GM11168 (cell line): ENCODE measurements around the gene ZNF408.

Source experiments
- in situ Hi-C: fragments of 300-500 bp; cut with MboI; formaldehyde crosslinking; loops from one replicate; pipeline ENCODE4 v1.12.0; 2022; ENCODE audit warnings: low sequenced_read_pairs; ENCODE audit not compliant: unreplicated experiment

Gene ZNF408

DNA sequence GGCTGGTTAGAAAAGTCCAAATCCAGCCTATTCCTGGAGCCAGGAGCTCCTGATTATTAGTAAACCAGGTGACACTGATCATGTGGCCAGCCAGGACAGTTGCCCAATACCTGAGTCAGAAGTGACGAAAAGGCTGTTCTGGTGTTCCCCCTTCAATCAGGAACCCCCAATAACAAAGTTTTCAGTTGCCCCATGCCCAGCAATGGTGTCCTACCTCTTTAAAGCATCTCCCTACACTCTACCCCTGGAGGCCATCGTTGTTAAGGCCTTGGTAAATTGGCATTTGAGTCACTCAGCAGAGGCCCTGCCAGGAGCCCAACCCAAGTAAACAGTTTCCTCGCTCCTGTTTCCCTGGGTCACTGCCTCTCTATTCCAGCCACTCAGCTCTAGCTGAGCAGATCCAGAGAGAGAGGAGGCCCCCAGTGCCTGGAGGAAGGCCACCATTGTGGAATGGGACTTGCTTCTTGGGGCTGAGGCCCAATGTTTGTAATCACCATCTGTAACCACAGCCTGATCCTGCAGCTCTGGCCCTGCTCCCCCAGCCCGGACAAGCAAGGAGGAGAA lies 25.5 kb upstream of the ZNF408 start:
- in situ Hi-C loops = no loop called here

DNA sequence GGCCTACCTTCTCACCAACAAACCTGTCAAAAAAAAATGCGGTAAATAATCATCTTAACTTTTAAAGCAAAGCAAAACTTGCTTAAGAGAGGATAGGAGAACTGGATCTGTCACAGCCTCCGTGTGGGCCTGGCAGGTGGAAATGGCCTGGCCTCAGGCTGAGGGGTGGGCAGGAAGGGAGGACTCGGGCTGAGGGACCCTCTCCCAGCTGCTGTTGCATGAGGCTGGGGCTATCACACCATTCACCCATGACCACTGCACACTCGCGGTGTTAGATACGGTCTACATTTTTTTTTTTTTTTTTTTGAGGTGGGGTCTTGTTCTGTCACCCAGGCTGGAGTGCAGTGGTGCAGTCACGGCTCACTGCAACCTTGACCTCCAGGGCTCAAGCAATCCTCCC lies 24.9 kb upstream of the ZNF408 start:
- in situ Hi-C loops = no loop called here

DNA sequence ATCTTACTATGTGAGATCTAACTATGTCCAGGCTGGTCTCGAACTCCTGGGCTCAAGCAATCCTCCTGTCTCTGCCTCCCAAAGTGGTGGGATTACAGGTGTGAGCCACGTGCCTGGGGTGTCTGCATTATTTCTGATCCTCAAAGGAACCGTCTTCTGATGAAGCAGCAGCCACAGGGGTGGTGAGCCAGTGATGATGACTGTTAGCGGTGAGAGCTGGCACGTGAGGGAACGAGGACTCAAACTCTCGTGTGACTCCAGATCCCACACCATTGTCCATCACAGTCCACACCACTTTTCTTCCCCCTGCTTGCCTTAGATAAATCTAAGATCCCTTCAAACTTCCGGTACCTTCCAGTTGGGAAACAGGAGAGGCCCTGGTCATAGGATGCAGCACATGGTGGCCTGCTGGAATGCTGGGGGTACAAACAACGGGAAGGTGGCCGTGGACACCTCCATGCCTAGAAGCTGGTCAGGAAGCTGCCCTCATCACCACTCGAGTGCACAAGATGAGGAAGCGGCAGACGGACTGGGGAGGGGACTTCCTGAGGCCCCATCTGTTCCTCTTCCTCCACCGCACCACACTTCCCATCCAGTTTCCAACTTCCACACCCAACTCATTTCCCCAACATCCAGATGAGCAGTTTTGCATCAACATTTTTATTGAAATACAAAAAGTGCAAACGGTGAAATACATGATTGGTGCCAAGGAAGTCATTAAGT lies 24.2 kb upstream of the ZNF408 start:
- in situ Hi-C loops = no loop called here

DNA sequence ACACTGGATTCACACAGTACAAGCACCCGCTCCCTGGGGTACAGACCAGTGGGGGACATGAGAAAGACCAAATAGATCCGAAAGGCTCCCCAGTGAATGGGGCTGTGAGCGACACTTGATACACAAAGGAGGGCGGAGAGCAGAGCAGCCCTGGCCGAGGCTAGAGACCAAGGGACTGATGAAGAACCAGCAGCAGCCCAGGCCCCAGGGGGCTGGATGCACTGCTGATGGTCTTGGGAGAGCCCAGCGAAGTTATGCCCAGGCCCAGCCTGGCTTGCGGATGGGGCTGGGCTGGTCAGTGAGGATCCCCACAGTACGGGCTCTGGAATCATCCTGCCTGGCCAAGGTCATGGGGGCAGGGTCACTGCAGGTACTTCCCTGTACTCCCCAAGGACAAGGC lies 23.7 kb upstream of the ZNF408 start:
- in situ Hi-C loops = no loop called here

DNA sequence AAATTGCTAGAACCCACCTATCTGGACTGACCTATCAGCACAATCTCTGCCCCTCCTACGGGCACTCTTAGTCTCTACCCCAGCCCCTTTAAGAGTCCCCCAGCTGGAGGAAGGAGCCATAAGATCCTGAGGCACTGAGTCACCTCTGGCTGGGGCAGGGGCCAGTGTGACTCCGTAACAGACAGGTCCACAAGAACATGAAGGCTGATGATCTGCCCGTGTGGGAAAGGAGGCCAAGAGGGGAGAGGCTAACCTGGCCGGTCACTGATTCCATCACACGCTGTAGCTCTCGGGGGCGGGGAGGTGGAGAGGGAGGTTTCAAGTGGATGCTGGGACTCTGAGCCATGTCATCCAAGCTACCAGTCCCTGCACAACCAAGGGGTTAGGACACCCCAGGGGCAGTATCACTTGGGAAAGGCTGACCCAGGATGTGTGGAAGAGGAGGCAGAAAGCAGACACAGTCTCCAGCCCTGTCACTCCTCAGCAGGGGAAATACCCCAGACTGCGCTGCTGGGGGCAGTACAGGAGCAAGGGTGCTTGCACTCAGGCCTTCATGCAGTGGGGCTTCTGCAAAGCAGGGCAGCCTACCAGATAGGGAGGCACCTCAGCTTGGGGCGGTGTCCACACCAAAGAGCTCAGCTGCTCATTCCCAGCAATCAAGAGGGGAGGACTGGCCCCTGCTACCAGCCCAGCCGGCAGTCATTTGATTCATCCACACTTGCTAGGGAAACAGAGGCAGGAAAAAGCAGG lies 22.7 kb upstream of the ZNF408 start:
- in situ Hi-C loops = no loop called here

DNA sequence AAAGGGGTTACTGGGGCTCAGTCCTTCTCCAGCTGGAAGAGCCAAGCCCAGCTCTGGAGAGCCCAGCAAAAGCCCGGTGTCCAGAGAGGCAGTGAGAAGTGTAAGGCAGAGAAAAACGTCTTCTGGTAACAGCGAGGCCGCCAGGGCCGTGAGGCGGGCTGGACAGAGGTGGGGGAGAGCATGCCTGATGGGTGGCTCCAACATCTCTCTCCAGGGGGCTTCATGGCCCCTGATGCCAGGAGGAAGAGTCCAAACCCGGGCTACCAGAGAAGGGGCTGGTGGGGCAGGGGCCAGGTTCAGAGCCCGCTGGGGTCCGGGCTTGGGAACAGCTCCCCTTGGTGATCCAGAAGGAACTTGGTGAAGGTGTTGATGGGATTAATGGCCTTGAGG lies 22.1 kb upstream of the ZNF408 start:
- in situ Hi-C loops = no loop called here

DNA sequence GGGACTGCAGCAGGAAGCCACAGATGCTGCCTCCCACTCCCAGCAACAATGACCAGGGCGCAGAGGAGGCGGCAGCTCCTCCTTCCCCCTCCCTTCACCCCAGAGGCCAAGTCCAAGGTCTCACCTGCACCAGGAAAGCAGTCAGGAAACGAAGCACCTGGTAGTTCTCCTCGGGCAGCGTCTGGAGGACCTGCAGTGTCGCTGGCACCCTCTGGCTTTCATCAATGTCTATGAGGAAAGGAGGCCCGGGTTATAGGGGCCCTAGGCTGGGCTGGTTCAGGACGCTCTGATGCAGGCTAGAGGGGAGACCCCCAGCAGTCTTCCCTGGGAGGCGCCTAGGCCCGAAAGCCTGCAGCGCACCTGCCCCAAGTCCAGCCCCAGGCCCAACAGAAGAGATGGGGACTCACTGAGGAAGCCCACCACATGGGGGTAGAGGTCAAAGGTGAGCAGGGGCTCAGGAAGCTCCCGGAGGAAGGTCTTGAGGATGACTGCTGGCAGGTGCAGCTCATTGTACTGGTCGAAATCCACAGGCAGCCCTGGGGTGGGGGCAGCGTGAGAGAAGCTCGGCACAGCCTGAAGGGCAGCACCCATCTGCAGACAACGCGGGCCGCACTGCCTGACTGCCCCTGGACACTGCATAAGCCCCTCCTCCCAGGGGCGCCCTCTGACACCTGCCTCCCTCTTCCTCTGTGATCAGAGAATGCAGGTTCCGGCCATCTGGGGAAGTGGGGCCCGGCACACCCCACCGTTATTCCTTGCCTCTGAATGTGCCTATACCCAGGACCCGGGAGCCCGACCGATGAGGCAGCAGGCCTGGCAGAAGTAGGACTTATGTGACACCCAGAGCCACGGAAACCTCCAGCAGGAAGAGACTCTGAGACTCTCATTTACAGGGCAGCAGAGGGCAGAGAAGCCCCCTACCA lies 21.3 kb upstream of the ZNF408 start:
- in situ Hi-C loops = no loop called here

DNA sequence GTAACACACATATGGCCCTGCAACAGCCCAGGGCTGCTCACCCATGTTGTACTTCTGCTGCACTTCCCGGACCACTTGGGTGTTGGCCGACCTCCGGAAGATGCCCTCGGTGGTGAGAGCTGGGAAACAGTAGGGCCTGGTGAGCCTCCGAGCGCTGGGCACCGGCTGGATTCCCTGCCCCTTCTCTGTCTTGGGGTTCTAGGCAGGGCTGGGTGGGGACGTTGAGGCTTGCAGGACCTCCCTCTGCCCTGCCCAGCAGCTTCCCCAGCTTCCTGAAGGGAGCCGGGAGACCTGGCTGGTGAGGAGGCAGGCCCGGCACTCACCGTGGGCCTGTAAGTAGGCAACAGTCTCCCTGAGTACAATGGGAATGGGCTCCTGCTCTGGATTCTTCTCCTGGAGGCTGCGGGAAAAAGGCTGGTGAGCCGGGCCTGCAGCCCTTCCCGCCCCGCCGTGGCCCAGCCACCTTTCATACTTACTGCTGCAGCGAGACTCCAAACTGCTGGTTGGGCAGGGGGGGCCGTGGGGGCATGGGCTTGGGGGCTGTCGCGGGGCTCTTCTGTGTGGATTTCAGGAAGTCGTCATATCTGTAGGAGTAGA lies 20.6 kb upstream of the ZNF408 start:
- in situ Hi-C loops = no loop called here

DNA sequence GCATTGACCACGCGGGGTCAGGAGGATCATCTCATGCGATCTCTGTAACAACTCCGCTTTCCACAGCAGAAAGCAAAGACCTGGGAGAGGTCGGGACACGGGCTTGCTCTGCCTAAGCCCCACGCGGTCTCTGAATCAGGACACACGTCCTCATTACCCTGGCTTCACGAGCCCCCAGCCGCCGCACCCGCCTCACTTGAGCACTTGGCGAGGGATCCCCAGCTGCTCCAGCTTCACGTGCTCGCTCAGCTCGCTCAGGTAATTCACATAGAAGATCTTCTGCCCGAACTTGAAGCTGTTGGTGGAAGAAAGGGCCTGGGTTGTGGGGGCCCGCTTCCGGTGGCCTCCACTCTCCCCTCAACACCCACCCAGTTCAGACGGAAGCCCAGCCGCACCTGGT lies 20.0 kb upstream of the ZNF408 start:
- in situ Hi-C loops = no loop called here

DNA sequence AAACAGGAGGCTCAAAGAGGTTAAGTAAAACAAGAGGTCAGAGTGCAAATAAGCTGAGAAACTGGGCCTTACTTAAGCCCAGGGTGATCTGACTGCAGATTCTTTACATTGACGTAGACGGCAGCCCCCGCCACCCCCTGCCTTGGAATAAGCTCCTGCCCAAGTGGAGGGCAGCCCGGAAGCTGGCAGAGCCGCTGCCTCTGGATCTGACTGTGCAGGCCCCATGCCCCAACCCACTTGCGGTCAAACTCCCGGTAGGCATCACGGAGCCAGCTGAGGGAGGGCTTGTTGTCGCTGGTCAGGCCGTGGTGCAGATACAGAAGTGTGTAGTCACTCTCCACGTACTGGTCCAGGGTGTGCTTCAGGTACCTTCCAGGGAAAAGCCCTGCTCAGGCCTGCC lies 19.0 kb upstream of the ZNF408 start:
- in situ Hi-C loops = no loop called here

DNA sequence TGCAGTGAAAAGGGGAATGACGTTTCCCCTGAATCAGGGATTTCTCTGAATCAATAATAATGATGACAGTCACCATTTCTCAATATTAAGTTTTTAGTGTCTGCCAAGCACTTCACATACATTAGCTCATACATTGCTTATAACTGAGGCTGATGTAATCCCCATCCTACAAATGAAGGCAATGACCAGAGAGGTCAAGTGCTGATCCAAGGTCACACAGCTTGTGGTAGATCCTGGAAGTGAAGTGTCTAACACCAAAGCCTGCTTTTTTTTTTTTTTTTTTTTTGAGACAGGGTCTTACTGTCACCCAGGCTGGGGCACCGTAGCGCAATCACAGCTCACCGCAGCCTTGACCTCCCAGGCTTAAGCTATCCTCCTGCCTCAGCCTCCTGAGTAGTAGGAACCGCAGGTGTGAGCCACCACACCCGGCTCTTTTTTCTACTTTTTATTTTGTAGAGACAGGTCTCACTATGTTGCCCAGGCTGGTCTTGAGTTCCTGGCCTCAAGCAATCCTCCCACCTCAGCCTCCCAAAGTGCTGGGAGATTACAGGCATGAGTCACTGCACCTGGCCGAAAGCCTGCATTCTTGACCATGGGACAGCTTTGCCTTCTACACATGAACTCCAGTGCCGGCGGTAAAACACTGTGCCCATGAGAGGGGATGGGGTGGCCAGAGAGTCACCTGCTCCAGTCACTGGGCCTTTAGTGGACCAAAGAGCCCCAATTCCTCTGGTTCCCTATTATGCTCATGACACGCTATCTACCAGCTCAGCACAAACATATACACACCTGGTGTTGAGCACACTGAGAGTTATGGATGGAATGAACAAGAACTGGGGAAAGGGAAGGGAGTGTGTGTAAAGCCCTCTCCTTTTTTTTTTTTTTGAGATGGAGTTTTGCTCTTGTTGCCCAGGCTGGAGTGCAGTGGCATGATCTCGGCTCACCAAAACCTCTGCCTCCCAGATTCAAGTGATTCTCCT lies 17.8 kb upstream of the ZNF408 start:
- in situ Hi-C loops = no loop called here

DNA sequence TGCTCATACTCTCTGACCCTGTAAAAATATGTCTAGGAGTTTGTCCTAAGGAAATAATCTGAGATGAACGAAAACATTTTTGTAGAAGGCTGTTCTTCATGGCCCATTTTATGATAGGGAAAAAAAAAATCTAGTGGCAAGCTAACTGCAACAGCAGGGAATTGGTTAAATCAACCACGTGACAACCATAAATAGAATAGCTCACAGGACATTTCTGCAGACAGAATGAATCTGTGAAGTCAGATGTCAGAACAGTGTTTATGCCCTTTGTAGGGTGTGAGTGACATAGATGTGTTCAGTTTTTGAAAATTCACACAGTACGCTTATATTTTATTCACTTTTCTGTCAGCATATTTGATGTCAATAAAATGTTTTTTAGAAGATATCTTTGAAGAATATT lies 16.5 kb upstream of the ZNF408 start:
- in situ Hi-C loops = no loop called here

DNA sequence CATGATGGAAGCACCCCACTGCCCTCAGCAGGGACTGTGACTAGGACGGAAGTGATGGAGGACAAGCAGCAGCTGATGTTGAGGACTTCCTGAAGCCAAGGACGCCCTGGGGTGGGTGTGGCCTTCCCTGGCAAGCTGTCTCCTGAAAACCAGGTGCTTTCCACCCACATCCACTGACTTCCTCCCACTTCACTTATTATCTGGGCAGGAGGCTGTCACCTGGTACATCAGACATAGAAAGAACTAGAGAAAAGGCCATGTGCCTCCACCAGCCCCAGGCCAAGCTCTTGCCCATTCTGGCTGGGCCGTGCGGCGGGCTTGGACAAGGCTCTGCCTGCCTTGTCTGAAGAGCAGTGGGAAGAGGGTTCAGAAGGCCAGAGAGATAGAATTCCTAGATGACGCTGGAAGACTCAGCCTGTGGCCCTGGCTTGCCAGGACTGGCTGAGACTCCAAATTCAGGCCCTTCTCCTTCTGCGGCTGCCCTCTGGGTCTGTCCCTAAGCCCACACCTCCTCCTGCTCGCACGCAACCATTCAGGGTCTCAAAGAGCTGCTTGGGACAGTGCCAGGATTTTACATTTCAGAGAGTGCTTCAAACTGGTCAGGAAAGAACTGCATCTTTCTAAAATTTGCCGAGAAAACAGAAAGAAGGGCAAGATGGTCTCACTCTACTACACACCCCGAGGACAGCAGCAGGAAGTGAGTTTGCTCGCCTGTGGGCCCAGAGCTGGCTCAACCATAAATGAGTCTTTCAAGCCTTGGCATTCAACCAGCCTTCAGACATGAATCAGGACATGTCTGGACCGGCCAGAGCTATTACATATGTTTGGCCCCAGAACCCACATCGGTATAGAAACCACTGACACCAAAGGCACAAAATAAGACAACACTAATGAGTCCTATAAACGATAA lies 13.7 kb upstream of the ZNF408 start:
- in situ Hi-C loops = no loop called here

DNA sequence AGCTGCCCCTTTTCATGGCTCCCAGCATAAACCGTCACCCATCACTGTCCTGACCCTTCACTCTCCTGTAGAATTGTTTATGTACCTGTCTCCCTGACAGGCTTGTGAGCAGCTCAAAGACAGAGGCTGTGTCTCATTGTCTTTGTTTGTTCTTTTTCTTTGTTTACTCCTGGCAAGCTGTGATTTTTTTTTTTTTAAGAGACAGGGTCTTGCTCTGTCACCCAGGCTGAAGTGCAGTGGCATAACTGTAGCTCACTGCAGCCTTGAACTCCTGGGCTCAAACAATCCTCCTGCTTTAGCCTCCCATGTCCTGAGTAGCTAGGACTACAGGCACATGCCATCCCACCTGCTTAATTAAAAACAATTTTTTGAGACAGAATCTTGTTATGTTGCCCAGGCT lies 10.1 kb upstream of the ZNF408 start:
- in situ Hi-C loops = no loop called here

DNA sequence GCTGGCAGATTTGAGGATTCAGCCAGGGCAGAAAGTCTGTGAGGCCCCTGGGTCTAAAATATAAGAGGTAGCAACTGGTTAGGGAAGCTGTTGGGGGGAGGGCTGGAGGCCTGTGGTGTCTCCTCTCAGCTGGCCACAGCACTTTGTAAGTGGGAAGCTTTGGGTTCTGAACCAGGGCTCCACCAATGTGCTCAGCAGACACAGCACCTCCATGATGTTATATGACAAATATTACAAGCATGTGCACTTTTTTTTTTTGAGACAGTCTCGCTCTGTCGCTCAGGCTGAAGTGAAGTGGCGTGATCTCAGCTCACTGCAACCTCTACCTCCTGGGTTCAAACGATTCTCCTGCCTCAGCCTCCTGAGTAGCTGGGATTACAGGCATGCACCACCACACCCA lies 8.4 kb upstream of the ZNF408 start:
- in situ Hi-C loops = no loop called here

DNA sequence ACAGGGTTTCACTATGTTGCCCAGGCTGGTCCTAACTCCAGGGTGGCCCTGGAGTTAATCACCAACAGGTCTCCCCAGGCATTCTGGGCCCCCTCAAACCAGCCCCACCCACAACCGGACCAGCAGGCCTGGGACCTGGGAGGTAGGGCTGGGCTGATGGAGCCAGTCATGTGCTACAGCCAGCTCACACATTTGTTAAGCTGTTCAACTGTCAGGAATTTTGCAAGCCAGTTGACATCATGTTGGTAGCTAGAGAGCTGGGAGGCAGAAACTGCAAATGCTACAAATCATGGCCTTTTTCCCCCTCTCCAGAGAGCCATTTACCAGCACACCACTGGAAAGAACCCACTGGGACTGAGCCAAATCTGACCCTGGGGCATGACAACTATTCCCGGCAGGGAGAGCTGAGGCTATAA lies 7.2 kb upstream of the ZNF408 start:
- in situ Hi-C loops = no loop called here

DNA sequence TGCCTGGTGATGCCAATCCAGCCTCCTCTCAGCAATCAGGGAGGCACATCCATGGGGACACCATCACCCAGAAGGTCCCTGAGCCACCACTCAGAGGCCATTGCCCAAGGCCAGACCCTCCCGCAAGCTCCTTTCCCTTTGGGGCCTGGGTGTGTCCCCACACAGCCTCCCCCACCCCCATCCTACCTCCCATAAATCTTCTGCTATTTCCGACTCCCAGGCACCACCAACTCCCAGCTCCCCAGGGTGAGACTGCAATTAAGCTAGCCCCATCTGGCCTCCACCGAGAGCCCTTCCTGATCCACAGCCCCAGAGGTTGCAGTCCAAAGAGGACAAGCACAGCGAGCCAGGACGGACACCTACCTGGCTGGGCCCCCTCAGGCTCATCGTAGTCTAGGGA lies 6.8 kb upstream of the ZNF408 start:
- in situ Hi-C loops = no loop called here

DNA sequence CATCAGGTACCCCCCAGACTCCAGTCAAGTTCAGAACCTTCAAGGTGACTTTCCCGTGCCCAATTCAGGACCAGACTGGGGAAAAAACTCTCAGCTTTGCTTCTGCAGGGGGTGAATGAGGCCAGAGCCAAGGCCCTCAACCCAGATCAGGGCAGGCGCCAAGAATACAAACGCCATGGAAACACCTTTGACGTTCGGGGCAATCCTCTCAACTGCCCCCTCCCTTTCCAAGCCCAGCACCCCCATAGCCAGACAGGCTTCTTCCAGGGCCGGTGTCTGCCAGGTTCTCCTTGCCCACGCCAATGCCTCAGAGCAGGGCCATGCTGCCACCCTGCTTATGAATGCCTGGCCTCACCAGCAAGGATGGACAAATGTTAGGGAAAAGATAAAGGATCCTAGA lies 6.2 kb upstream of the ZNF408 start:
- in situ Hi-C loops = no loop called here
